Spinal cord (tissue), 10 donors: ENCODE results near the gene IFI16. TPM values are rescaled to one million over a fixed set of nuclear protein-coding genes. Genes with fewer than 3 reads are reported as not detected.
A peak's percentile ranks its signal among the peaks of the same experiment; 100 is the strongest.

Experiments
- DNase-seq, 6 donors: peaks; one replicate each; pipeline versions ENCODE4 v3.0.0 to v3.0.0-alpha.2; 2013 to 2015; ENCODE audit warnings: low spot score in 6 of 6, low read depth in 4 of 6
- H3K27ac ChIP-seq: one replicate; pipeline ENCODE4 v1.5.1; 2013; ENCODE audit warnings: low read depth, low read length, control low read depth
- H3K27me3 ChIP-seq: one replicate; pipeline ENCODE4 v1.6.1; 2013; ENCODE audit warnings: low read length; ENCODE audit not compliant: control insufficient read depth, insufficient read depth
- H3K36me3 ChIP-seq: one replicate; pipeline ENCODE4 v1.6.1; 2013; ENCODE audit warnings: low read length; ENCODE audit not compliant: control insufficient read depth, insufficient read depth
- H3K4me1 ChIP-seq: one replicate; pipeline ENCODE4 v1.6.1; 2013; ENCODE audit warnings: low read length; ENCODE audit not compliant: control insufficient read depth, insufficient read depth
- H3K4me3 ChIP-seq: one replicate; pipeline ENCODE4 v1.5.1; 2013; ENCODE audit warnings: low read depth, low read length, control low read depth
- H3K9me3 ChIP-seq: one replicate; pipeline ENCODE4 v1.6.1; 2013; ENCODE audit warnings: low read length; ENCODE audit not compliant: control insufficient read depth, insufficient read depth
- WGBS: methylation state at CpG from one replicate; pipeline ENCODE4 v1.1.5; 2013; ENCODE audit warnings: missing lambda C conversion rate; ENCODE audit not compliant: insufficient coverage; 5-methylcytosine and 5-hydroxymethylcytosine counted together
- long read RNA-seq, 4 donors: transcript quantifications; one replicate each; lab custom pipeline, GENCODE V29; 2026
- polyA plus RNA-seq, 2 donors: library from polyadenylated mRNA; unstranded; fragments of 120-200 nt; gene quantifications; one replicate each; pipeline ENCODE4 v1.2.1, GENCODE V29; 2013; ENCODE audit not compliant: insufficient read length in 2 of 2
- total RNA-seq, 2 donors: library from RNA; depleted of rRNA in 1 of 2; stranded (reverse); fragments of 120-200 nt in 1 of 2; fragments of >200 nt in 1 of 2; gene quantifications; one replicate each; pipeline versions ENCODE4 v1.2.3 to v1.2.4, GENCODE V29; 2013 to 2014
- donor health status: healthy.

IFI16 gene
- 10 to 100 TPM; 23.9 to 29.5 TPM for total RNA-seq
- polyA plus RNA-seq = 10 to 100 TPM; 32.5 to 34.7 TPM
- long read RNA-seq, donor 1, partial matches to known transcripts = 0 of 1 reads
- long read RNA-seq, donor 1, other reads (novel, unspliced or antisense) = 0 of 1 reads
- long read RNA-seq, donor 2, partial matches to known transcripts = 0 of 1 reads
- long read RNA-seq, donor 2, other reads (novel, unspliced or antisense) = 0 of 1 reads
- long read RNA-seq, donor 3 = 0 reads
- long read RNA-seq, donor 4, partial matches to known transcripts = 34 of 38 reads
- long read RNA-seq, donor 4, other reads (novel, unspliced or antisense) = 0 of 38 reads

GRCh38 chr1:159009704-159010361 lies at the start of gene IFI16:
TSS of gene IFI16 (plus strand) at chr1:159009907. CDS start at chr1:159014681, 4,774 bp downstream.
- peaks cover 4% of the 10 kb centered on the region for H3K27me3 ChIP-seq
- WGBS = 76% methylated on average over 5 of the region's 5 CpGs
- no peaks in the 10 kb centered on the region for H3K9me3 ChIP-seq
- peak in 1 of 6 donors; percentile 60 for DNase-seq
- peak within 1 kb of the TSS; percentile 31 for H3K27ac ChIP-seq
- peak within 1 kb of the TSS; percentile 35 for H3K4me3 ChIP-seq
- H3K36me3 ChIP-seq = no peaks in the 10 kb centered on the region
- H3K4me1 ChIP-seq = no peaks in the 10 kb centered on the region

GRCh38 chr1:158961178-158961577 lies 48.5 kb upstream of the IFI16 start:
- Histone ChIP-seq H3K27ac (no peak overlapping the region), H3K27me3 (no peaks in the 10 kb centered on the region), H3K4me1 (no peaks in the 10 kb centered on the region), H3K36me3 (no peaks in the 10 kb centered on the region), H3K4me3 (no peak overlapping the region), H3K9me3 (no peaks in the 10 kb centered on the region)
- no CpG with 5 or more reads among the region's 1 CpG for WGBS
- DNase-seq = no peak

GRCh38 chr1:158962983-158963382 lies 46.7 kb upstream of the IFI16 start:
- Histone ChIP-seq H3K27me3 (no peaks in the 10 kb centered on the region), H3K36me3 (no peaks in the 10 kb centered on the region), H3K27ac (no peak overlapping the region), H3K4me1 (no peaks in the 10 kb centered on the region), H3K4me3 (no peak overlapping the region), H3K9me3 (peaks cover 2% of the 10 kb centered on the region)
- 51% methylated on average over 5 of the region's 5 CpGs for WGBS
- no peak for DNase-seq

- 100% methylated on average over 1 of the region's 3 CpGs for WGBS
Measured at GRCh38 chr1:158969166-158969565, 40.5 kb upstream of the IFI16 start.

GRCh38 chr1:158969855-158970254 lies 39.9 kb upstream of the IFI16 start:
- no peak overlapping the region for H3K4me3 ChIP-seq
- DNase-seq = no peak
- no peaks in the 10 kb centered on the region for H3K36me3 ChIP-seq
- H3K4me1 ChIP-seq = no peaks in the 10 kb centered on the region
- H3K27me3 ChIP-seq = no peaks in the 10 kb centered on the region
- no peak overlapping the region for H3K27ac ChIP-seq
- peaks cover 2% of the 10 kb centered on the region for H3K9me3 ChIP-seq
- WGBS = no CpG with 5 or more reads among the region's 1 CpG

More at GRCh38 chr1:158969166-158969565, 40.5 kb upstream of the IFI16 start:
- Histone ChIP-seq H3K36me3 (no peaks in the 10 kb centered on the region), H3K4me3 (no peak overlapping the region), H3K27me3 (no peaks in the 10 kb centered on the region), H3K9me3 (peaks cover 2% of the 10 kb centered on the region), H3K4me1 (no peaks in the 10 kb centered on the region), H3K27ac (no peak overlapping the region)
- no peak for DNase-seq

DNA sequence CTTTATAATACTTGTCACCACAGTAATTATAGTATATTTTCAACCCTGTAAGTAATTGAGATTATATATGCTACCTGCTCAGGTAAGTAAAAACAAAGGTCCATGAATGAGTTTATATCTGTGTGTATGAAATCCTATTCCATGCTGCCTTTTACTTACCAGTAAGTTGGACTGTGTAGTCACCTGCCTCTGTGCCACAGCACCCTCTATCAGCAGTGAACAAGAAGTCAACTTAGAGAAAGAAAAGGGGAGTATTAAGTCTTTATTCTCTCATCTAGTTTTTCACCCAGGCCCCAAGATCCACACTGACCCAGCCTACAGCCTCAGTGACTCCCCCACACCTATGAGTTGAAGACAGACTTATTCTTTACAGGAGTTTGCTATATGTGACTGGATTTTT lies 36.9 kb upstream of the IFI16 start:
- H3K27me3 ChIP-seq = no peaks in the 10 kb centered on the region
- DNase-seq = no peak
- H3K9me3 ChIP-seq = no peaks in the 10 kb centered on the region
- no peaks in the 10 kb centered on the region for H3K4me1 ChIP-seq
- no peaks in the 10 kb centered on the region for H3K36me3 ChIP-seq
- no peak overlapping the region for H3K27ac ChIP-seq
- H3K4me3 ChIP-seq = no peak overlapping the region

DNA sequence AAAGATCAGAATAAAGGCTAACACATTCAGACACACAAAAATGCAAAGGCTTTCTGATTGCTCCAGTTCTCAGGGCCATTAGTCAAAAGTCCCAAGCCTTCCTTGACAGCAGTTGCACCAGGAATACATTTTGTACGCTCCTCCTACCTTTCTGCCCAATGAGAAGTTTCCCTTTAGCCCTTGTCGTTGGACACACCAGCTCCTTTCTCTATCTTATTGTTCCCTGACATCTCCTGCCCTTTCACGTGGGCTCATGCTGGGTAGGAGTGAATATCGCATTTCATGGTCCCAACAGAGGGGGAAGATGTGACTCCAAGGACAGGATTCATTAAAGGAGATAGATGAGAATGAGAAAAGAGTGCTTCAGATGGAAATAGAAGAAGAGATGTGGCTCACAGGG lies 33.5 kb upstream of the IFI16 start:
- H3K4me1 ChIP-seq = no peaks in the 10 kb centered on the region
- H3K27me3 ChIP-seq = no peaks in the 10 kb centered on the region
- no peaks in the 10 kb centered on the region for H3K9me3 ChIP-seq
- WGBS = 44% methylated on average over 2 of the region's 4 CpGs
- no peaks in the 10 kb centered on the region for H3K36me3 ChIP-seq
- DNase-seq = no peak
- H3K27ac ChIP-seq = no peak overlapping the region
- H3K4me3 ChIP-seq = no peak overlapping the region

DNA sequence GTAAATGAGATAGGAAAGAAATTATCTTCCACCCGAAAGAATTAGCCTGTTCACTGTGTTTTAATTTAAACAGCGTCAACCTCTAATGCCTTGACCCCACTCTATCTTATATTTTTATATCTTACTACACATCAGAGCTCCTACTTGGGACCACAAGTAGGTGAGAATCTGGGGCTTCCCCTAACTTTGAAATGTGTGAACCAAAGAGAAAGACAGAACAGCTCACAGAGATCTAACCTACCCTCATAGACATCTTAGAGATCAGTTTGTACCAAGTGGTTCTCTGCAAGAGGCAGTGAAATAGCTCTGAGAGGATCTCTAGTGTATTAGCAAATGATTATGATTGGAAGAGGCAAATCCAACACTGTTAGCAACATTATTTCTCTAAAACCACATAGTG lies 31.0 kb upstream of the IFI16 start:
- Histone ChIP-seq H3K27ac (no peak overlapping the region), H3K27me3 (no peaks in the 10 kb centered on the region), H3K4me1 (no peaks in the 10 kb centered on the region), H3K9me3 (no peaks in the 10 kb centered on the region), H3K36me3 (no peaks in the 10 kb centered on the region), H3K4me3 (no peak overlapping the region)
- no CpG with 5 or more reads among the region's 2 CpGs for WGBS
- no peak for DNase-seq

GRCh38 chr1:158979229-158979628 lies 30.5 kb upstream of the IFI16 start:
- no peak overlapping the region for H3K27ac ChIP-seq
- DNase-seq = no peak
- H3K4me1 ChIP-seq = no peaks in the 10 kb centered on the region
- no CpG with 5 or more reads among the region's 1 CpG for WGBS
- no peaks in the 10 kb centered on the region for H3K9me3 ChIP-seq
- no peaks in the 10 kb centered on the region for H3K36me3 ChIP-seq
- no peak overlapping the region for H3K4me3 ChIP-seq
- no peaks in the 10 kb centered on the region for H3K27me3 ChIP-seq

GRCh38 chr1:158983235-158983634 lies 26.5 kb upstream of the IFI16 start:
- Histone ChIP-seq H3K27ac (no peak overlapping the region), H3K4me1 (no peaks in the 10 kb centered on the region), H3K9me3 (no peaks in the 10 kb centered on the region), H3K36me3 (no peaks in the 10 kb centered on the region), H3K27me3 (no peaks in the 10 kb centered on the region), H3K4me3 (no peak overlapping the region)
- DNase-seq = no peak
- no CpG with 5 or more reads among the region's 2 CpGs for WGBS
